Activated T-helper 2 cell treated with anti-CD3 and anti-CD28 coated beads, Interferon-gamma antibody, Interleukin-2, Interleukin-4, amounts not matched to agents 10 μg/mL and 5 μg/mL and 100 μg/mL, durations not matched to agents 14 hours and 24 hours and 36 hours (primary cell): ENCODE results near the gene TGFBR3L. TPM values are rescaled to one million over a fixed set of nuclear protein-coding genes. Genes with fewer than 3 reads are reported as not detected.
"Not testable (repeated sequence)": the region's sequence is repeated elsewhere in the genome, so short reads cannot be mapped to it uniquely, and the experiment has no call there.

Source experiments
- DNase-seq: peaks from one replicate; pipeline ENCODE4 v3.0.0; 2021; ENCODE audit warnings: low spot score
- H3K27ac Mint-ChIP-seq: one replicate; pipeline ENCODE4 v1.8.0; 2021; ENCODE audit warnings: mixed read lengths
- H3K27me3 Mint-ChIP-seq: one replicate; pipeline ENCODE4 v1.8.0; 2021; ENCODE audit warnings: low read depth, mixed read lengths
- H3K36me3 Mint-ChIP-seq: one replicate; pipeline ENCODE4 v1.8.0; 2021; ENCODE audit warnings: low read depth, mixed read lengths
- H3K4me1 Mint-ChIP-seq: one replicate; pipeline ENCODE4 v1.8.0; 2021; ENCODE audit warnings: low read depth, mixed read lengths
- H3K4me3 Mint-ChIP-seq: one replicate; pipeline ENCODE4 v1.8.0; 2021; ENCODE audit warnings: low read depth, mild to moderate bottlenecking, moderate library complexity, mixed read lengths
- H3K9me3 Mint-ChIP-seq: one replicate; pipeline ENCODE4 v1.8.0; 2021; ENCODE audit warnings: mixed read lengths
- intact Hi-C: fragments of 100-400 bp; cut with micrococcal nuclease; formaldehyde crosslinking; loops from one replicate; pipeline ENCODE4 v1.15.1; 2023
- total RNA-seq: library from RNA; stranded (reverse); gene quantifications from 2 replicates; pipeline ENCODE4 v1.2.3, GENCODE V29; 2022

The TGFBR3L gene
- total RNA-seq, 1 donor from 2014 or later: 6.3 TPM

DNA sequence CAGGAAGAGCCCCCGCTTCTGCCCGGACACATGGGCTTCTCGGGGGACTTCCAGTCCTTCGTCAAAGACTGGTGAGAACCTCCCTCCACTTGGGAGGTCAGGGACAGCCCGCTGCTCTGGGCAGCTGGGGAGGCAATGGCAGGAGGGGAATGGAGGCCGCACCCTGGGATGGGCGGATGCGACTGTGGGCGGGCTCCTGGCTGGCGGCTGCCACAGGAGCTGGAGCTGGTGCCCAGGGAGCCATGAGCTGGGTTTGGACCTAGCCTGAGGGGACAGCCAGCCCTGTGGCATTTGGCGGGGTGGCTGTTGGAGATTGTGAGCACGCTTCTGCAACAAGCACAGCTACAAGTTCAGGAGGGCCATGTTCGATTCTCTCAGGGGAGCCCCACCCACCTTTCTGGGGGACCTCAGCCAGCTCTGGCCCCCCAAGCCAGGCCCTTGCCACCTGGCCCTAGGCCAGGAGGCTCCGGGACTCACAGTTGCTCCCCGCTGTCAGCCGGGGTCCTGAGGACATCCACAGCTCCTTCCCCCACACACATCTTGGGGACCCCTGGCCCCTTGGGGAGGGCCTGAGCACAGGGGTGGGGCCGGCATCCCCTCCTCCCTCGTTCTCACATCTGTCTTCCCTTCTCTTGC, 3.0 kb upstream of the TGFBR3L start:
- H3K4me1 Mint-ChIP-seq: peaks cover 2% of the 10 kb centered on the region
- no peaks in the 10 kb centered on the region for H3K9me3 Mint-ChIP-seq
- H3K4me3 Mint-ChIP-seq: no peak overlapping the region
- no peak for DNase-seq
- H3K27me3 Mint-ChIP-seq: peaks cover 11% of the 10 kb centered on the region
- peaks cover 23% of the 10 kb centered on the region for H3K36me3 Mint-ChIP-seq
- intact Hi-C loops: no loop called here
- no peak overlapping the region for H3K27ac Mint-ChIP-seq

DNA sequence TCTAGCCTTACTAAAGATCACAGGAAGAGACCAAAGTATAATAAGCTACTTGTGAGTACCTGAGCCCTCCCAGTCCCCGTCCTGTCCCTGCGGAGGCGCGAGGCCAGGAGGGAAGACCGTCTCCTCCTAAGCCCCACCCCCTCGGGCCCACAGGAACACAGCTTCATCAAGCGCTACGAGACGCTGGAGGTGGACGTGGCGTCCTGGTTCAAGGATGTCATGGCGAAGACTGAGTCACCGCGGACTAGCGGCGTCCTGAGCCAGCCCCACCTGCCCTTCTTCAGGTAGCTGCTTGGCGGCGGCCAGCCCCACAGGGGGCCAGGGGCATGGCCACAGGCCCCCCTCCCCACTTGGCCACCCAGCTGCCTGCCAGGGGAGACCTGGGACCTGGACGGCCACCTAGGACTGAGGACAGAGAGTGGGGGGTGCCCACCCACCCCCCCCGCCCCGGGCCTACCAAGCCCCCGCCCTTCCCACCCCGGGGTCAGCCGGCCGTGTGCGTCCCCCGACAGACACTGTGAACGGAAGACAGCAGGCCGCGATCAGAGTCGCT, 2.4 kb upstream of the TGFBR3L start:
- intact Hi-C loops: no loop called here
- Mint-ChIP-seq H3K27me3 (peaks cover 14% of the 10 kb centered on the region), H3K36me3 (peaks cover 23% of the 10 kb centered on the region), H3K9me3 (no peaks in the 10 kb centered on the region), H3K4me3 (no peak overlapping the region), H3K27ac (no peak overlapping the region), H3K4me1 (peaks cover 2% of the 10 kb centered on the region)
- no peak for DNase-seq

DNA sequence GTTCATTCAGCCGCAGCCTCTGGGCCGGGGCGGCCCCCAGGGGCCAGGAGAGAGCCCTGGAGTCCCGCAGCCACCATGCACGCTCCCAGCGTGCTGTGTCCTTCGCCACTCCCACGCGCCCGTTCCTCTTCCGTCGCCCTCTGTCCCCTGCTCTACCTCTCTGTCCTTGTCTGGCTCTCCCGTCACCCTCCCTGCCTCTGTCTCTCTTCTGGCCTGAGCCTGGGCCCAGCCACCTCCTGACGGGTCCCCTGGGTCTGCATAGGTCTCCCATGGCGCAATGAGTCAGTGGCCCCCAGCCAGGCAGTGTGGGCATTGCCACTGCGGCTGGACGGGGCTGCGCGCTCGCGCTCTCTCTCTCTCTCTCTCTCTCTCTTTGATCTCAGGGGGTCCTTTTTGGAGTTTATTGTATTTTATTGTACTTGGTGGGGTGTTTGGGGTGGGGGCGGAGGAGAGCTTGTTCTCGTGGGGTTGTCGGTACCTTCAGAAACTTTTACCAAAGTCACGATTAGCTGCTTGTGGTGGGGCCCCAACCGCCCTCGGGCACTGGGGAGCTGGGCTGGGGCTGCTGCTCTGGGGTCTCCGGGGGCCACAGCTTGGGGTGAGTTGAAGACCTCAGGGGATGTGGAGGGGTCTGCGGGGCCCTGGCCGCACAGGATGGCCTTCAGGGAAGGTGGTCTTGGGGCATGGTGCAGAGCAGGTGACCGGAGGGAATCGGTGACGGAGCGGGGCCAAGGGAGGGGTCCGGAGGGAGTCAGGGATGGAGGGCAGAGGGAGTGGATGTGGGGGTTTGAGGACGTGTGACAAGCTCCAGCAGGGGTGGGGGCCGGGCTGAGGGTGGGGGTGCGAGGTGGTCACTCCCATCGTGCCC, 1.7 kb upstream of the TGFBR3L start:
- H3K27ac Mint-ChIP-seq: no peak overlapping the region
- peaks cover 3% of the 10 kb centered on the region for H3K4me1 Mint-ChIP-seq
- no peak for DNase-seq
- intact Hi-C loops: no loop called here
- H3K9me3 Mint-ChIP-seq: no peaks in the 10 kb centered on the region
- peaks cover 23% of the 10 kb centered on the region for H3K36me3 Mint-ChIP-seq
- peaks cover 15% of the 10 kb centered on the region for H3K27me3 Mint-ChIP-seq
- H3K4me3 Mint-ChIP-seq: no peak overlapping the region

DNA sequence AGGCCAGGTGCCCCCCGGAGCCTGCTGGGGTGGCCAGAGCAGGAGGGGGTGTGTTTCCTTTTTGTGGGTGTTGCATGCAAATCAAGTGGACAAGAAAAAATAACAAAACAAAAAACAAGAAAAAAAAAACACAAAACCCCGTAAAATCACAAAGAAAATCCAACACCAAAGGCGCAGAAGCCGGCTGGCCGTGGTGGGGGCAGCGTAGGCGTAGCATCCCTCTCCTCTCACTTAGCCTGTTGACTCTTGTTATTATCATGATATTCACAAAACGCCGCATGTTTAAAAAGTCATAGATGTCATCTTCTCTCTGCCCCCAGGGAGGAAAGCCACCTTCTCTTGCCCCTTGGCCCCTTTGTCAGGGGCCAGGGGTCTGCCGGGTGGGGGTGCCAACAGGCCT, 978 bp upstream of the TGFBR3L start:
- H3K9me3 Mint-ChIP-seq: no peaks in the 10 kb centered on the region
- peaks cover 6% of the 10 kb centered on the region for H3K4me1 Mint-ChIP-seq
- intact Hi-C loops: no loop called here
- no peak for DNase-seq
- H3K27me3 Mint-ChIP-seq: peaks cover 22% of the 10 kb centered on the region
- H3K27ac Mint-ChIP-seq: no peak overlapping the region
- no peak overlapping the region for H3K4me3 Mint-ChIP-seq
- peaks cover 23% of the 10 kb centered on the region for H3K36me3 Mint-ChIP-seq

DNA sequence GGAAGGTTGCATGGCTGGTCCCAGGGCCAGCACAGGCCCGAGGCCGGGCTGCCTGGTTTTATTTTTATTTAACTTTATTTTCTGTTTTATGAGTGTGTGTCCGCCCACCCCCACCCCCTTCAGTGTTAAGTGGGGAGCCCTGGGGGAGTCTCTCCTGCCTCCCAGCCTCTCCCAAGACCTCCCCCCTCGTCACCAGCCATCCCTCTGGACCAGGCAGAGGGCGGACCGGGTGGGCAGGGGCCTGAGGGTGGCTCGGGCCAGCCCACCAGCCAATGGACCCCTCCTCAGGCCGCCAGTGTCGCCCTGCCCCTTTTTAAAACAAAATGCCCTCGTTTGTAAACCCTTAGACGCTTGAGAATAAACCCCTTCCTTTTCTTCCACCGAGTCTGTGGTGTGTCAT, 531 bp upstream of the TGFBR3L start:
- intact Hi-C loops: no loop called here
- peaks cover 6% of the 10 kb centered on the region for H3K4me1 Mint-ChIP-seq

DNA sequence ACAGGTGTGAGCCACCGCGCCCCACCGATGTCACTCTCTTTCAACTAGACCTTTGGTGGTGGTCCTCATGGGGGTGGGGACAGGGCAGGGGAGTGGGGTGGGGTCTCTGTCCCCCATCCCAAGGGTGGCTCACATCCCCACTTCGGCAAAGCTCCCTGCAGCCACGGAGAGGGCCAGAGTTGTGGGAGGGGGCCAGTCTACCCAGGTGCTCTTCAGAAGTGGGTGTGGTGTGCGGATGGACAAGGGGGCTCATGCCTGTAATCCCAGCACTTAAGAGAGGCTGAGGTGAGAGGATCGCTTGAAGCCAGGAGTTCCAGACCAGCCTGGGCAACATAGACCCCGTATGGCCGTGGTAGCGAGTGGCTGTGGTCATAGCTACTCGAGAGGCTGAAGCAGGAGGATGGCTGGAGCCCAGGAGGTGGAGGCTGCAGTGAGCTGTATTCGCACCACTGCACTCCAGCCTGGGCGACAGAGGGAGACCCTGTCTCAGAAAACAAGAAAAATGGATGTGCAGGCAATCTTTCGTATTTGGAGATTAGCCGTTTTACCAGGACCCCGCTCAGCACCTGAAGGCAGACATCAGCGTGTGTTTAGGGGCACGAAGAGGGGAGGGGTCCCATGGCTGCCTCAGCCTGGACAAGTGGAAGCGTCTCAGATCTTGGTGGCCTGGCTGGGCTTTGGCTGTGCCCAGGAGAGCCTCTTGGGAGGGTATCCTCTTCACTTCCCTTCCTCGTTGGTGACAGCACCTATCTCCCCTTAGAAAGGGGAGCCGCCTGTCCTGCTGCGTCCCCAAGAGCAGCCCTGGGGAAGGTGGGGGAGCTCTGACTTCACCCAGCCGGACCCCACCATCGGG, 846 bp downstream of the TGFBR3L start:
- Mint-ChIP-seq H3K4me3 (peak overlapping the region; percentile 64), H3K27me3 (peaks cover 26% of the 10 kb centered on the region), H3K36me3 (peaks cover 23% of the 10 kb centered on the region), H3K4me1 (peaks cover 12% of the 10 kb centered on the region), H3K9me3 (no peaks in the 10 kb centered on the region), H3K27ac (no peak overlapping the region)
- DNase-seq: no peak
- intact Hi-C loops: no loop called here

More for the DNA sequence above, 531 bp upstream of the TGFBR3L start:
- no peak overlapping the region for H3K4me3 Mint-ChIP-seq
- H3K27ac Mint-ChIP-seq: no peak overlapping the region
- H3K27me3 Mint-ChIP-seq: peaks cover 22% of the 10 kb centered on the region
- H3K36me3 Mint-ChIP-seq: peaks cover 23% of the 10 kb centered on the region
- DNase-seq: no peak
- H3K9me3 Mint-ChIP-seq: no peaks in the 10 kb centered on the region

DNA sequence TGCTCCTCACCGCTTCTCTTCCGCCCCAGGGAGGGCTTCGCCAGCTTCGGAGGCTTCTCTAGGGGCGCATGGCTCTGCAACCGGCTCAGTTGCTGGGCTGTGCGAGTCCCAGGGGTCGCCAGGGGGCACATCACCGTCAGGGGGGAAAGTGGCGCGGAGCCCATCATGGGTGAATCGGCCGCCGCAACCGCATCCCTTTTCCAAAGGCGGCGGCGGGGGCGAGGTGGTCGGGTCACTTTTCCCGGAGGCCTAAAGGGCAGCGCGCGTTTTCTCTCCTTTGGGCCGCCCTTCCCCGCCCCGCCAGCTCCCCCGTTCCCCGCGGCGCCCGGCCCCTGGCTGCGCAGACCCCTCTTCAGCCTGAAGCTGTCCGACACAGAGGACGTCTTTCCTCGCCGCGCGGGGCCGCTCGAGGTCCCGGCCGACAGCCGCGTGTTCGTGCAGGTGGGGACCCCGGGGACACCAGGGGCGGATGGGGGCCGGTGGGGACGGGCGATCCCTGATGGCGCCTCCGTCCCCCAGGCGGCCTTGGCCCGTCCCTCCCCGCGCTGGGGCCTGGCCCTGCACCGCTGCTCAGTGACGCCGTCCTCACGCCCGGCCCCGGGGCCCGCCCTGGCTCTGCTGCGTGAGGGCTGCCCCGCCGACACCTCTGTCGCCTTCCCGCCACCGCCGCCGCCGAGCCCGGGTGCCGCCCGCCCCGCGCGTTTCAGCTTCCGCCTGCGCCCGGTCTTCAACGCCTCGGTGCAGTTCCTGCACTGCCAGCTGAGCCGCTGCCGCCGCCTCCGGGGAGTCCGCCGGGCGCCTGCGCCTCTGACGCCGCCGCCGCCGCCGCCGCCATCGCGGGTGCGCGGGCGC, 1.7 kb downstream of the TGFBR3L start:
- peak; percentile 73 for DNase-seq
- intact Hi-C loops: no loop called here
- peak overlapping the region; percentile 78 for H3K4me3 Mint-ChIP-seq
- H3K4me1 Mint-ChIP-seq: peaks cover 15% of the 10 kb centered on the region
- H3K36me3 Mint-ChIP-seq: peaks cover 16% of the 10 kb centered on the region
- no peak overlapping the region for H3K27ac Mint-ChIP-seq
- H3K27me3 Mint-ChIP-seq: peaks cover 26% of the 10 kb centered on the region
- no peaks in the 10 kb centered on the region for H3K9me3 Mint-ChIP-seq

DNA sequence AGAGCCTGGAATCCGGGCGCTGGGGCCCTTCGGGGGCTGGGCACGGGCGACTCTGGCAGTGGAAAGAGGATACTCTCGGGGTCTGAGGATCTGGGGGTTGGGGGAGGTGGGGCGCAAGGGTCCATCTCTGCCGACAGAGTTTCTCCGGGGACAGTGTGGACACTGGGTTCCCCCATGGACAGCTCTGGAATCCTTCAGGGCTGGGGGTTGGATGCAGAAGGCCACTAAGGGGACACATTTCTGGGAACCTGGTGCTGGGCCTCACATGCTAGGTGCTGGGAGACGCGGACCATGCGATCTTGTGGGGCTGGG, 2.3 kb downstream of the TGFBR3L start:
- Mint-ChIP-seq H3K27me3 (peaks cover 26% of the 10 kb centered on the region), H3K27ac (no peak overlapping the region)
- intact Hi-C loops: no loop called here

DNA sequence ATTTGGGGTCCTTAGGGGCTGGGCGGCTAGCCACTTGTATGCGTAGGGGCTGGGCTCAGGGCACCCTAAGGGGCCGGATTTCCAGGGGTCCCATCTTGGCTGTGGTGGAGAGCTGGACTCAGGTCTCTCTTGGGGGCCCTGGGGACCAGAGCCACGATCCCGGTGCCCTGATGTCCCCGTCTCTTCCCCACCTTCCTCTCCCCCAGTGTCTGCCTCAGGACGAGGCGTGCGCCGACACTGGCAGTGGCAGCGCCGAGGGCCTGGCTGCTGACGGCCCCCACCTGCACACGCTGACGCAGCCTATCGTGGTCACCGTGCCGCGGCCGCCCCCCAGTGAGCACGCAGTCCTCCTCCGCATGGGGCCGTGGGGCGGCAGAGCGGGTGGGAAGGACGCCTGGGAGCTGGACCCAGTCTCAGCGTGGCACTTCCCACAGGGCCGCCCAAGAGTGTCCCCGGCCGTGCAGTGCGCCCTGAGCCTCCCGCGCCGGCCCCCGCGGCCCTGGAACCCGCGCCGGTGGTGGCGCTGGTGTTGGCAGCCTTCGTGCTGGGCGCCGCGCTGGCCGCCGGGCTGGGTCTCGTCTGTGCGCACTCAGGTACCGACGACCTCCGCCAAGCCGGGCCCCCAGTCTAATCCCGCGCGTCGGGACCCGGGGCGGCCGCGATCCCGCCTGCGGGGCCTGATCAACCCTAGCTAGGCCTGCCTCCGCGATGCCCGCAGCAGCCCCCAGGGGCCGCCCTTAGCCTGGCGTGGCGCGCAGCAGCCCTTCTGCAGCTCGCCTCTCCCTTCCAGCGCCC, 2.8 kb downstream of the TGFBR3L start:
- Mint-ChIP-seq H3K27ac (no peak overlapping the region), H3K9me3 (no peaks in the 10 kb centered on the region), H3K27me3 (peaks cover 26% of the 10 kb centered on the region), H3K4me3 (peak overlapping the region; percentile 78), H3K4me1 (peaks cover 15% of the 10 kb centered on the region), H3K36me3 (peaks cover 14% of the 10 kb centered on the region)
- intact Hi-C loops: no loop called here
- DNase-seq: peak; percentile 45

More for the DNA sequence above, 2.3 kb downstream of the TGFBR3L start:
- peaks cover 12% of the 10 kb centered on the region for H3K36me3 Mint-ChIP-seq
- H3K4me3 Mint-ChIP-seq: peak overlapping the region; percentile 78
- no peaks in the 10 kb centered on the region for H3K9me3 Mint-ChIP-seq
- DNase-seq: no peak
- peaks cover 15% of the 10 kb centered on the region for H3K4me1 Mint-ChIP-seq

DNA sequence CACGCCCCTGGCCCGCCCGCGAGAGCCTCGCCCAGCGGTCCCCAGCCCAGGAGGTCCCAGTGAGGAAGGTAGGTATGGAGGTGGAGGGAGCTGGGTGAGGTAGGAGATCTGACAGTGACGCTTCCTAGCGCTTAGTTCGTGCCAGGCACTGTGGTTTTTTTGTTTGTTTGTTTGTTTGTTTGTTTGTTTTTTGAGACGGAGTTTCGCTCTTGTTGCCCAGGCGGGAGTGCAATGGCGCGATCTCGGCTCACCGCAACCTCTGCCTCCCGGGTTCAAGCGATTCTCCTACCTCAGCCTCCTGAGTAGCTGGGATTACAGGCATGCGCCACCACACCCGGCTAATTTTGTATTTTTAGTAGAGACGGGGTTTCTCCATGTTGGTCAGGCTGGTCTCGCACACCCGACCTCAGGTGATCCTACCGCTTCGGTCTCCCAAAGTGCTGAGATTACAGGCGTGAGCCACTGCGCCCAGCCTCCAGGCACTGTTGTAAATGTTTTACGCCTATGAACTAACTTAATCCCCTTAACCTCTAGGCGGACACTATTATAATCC, 3.5 kb downstream of the TGFBR3L start:
- H3K9me3 Mint-ChIP-seq, H3K27ac Mint-ChIP-seq, DNase-seq, intact Hi-C loops, H3K36me3 Mint-ChIP-seq: not testable (repeated sequence)
- Mint-ChIP-seq H3K4me3 (peak overlapping the region; percentile 45), H3K4me1 (peaks cover 15% of the 10 kb centered on the region), H3K27me3 (peaks cover 26% of the 10 kb centered on the region)
